Coronary artery (tissue), 2 donors: Measurements from ENCODE around the gene PDE8A.

Source experiments
- DNase-seq: peaks from one replicate; pipeline ENCODE4 v3.0.0-alpha.2; 2017; ENCODE audit warnings: low spot score
- H3K27ac ChIP-seq, 2 donors: fragments of 200-600 bp; sonication (generic); one replicate each; pipeline ENCODE4 v1.5.1; 2016 to 2019
- H3K4me3 ChIP-seq: fragments of 200-600 bp; sonication (generic); 2 replicates; pipeline ENCODE4 v1.5.1; 2016; ENCODE audit warnings: mild to moderate bottlenecking, moderate library complexity
- CTCF ChIP-seq: fragments of 200-600 bp; sonication (generic); IDR thresholded peaks from one replicate; pipeline ENCODE4 v1.5.1; 2019; ENCODE audit warnings: antibody characterized with exemption

Gene PDE8A

GRCh38 chr15:85044894-85045293 lies 63.2 kb downstream of the PDE8A start:
- TF ChIP-seq CTCF, result no peak
- no peak for DNase-seq
- H3K27ac ChIP-seq, result no peak overlapping the region
- H3K4me3 ChIP-seq, result no peak overlapping the region

- no peak overlapping the region for H3K4me3 ChIP-seq
- DNase-seq, result no peak
- TF ChIP-seq CTCF, result no peak
- H3K27ac ChIP-seq, result no peak overlapping the region
Measured at GRCh38 chr15:85045615-85046014, 64.0 kb downstream of the PDE8A start.

- TF ChIP-seq CTCF, result no peak
- no peak overlapping the region for H3K27ac ChIP-seq
Measured at GRCh38 chr15:85047271-85047948, 65.8 kb downstream of the PDE8A start.

GRCh38 chr15:85048430-85048829 lies 66.8 kb downstream of the PDE8A start:
- DNase-seq, result no peak
- TF ChIP-seq CTCF, result no peak
- H3K27ac ChIP-seq, result no peak overlapping the region
- no peak overlapping the region for H3K4me3 ChIP-seq

More at GRCh38 chr15:85047271-85047948, 65.8 kb downstream of the PDE8A start:
- H3K4me3 ChIP-seq, result no peak overlapping the region
- DNase-seq, result no peak

GRCh38 chr15:85049805-85050204 lies 68.1 kb downstream of the PDE8A start:
- no peak overlapping the region for H3K27ac ChIP-seq
- no peak for TF ChIP-seq CTCF
- H3K4me3 ChIP-seq, result no peak overlapping the region

GRCh38 chr15:85059734-85060133 lies 78.1 kb downstream of the PDE8A start:
- TF ChIP-seq CTCF, result no peak
- Histone ChIP-seq H3K27ac (no peak overlapping the region), H3K4me3 (no peak overlapping the region)
- no peak for DNase-seq

More at GRCh38 chr15:85049805-85050204, 68.1 kb downstream of the PDE8A start:
- no peak for DNase-seq

- H3K27ac ChIP-seq, result no peak overlapping the region
- DNase-seq, result no peak
- no peak overlapping the region for H3K4me3 ChIP-seq
- no peak for TF ChIP-seq CTCF
Measured at GRCh38 chr15:85062560-85062959, 80.9 kb downstream of the PDE8A start.
